Stimulated activated CD4-positive, alpha-beta T cell treated with anti-CD3 and anti-CD28 coated beads, Interleukin-4, amount 100 ng/mL, for 4 hours (primary cell): ENCODE results near the gene GEMIN2.
"Not testable (repeated sequence)": the region's sequence is repeated elsewhere in the genome, so short reads cannot be mapped to it uniquely, and the experiment has no call there.

Experiments
- DNase-seq, 2 experiments: peaks; one replicate each; pipeline ENCODE4 v3.0.0-alpha.2; 2020

GEMIN2 gene

DNA sequence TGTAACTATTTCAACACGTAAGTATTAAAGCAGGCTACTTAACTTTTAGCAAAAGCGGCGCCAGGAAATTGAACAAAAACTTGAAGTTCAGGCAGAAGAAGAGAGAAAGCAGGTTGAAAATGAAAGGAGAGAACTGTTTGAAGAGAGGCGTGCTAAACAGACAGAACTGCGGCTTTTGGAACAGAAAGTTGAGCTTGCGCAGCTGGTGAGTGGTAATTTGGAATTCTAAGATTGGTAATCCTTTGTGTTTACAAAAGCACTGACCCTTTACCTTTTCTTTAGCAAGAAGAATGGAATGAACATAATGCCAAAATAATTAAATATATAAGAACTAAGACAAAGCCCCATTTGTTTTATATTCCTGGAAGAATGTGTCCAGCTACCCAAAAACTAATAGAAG is 64.9 kb downstream of the GEMIN2 start:
- DNase-seq, result no peak

DNA sequence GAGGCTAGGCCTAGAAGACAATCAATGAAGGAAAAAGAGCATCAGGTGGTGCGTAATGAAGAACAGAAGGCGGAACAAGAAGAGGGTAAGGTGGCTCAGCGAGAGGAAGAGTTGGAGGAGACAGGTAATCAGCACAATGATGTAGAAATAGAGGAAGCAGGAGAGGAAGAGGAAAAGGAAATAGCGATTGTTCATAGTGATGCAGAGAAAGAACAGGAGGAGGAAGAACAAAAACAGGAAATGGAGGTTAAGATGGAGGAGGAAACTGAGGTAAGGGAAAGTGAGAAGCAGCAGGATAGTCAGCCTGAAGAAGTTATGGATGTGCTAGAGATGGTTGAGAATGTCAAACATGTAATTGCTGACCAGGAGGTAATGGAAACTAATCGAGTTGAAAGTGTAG is 66.4 kb downstream of the GEMIN2 start:
- no peak for DNase-seq

DNA sequence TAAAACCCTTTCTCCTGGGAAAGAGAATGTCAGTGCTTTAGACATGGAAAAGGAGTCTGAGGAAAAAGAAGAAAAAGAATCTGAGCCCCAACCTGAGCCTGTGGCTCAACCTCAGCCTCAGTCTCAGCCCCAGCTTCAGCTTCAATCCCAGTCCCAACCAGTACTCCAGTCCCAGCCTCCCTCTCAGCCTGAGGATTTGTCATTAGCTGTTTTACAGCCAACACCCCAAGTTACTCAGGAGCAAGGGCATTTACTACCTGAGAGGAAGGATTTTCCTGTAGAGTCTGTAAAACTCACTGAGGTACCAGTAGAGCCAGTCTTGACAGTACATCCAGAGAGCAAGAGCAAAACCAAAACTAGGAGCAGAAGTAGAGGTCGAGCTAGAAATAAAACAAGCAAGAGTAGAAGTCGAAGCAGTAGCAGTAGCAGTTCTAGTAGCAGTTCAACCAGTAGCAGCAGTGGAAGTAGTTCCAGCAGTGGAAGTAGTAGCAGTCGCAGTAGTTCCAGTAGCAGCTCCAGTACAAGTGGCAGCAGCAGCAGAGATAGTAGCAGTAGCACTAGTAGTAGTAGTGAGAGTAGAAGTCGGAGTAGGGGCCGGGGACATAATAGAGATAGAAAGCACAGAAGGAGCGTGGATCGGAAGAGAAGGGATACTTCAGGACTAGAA is 67.0 kb downstream of the GEMIN2 start:
- no peak for DNase-seq

DNA sequence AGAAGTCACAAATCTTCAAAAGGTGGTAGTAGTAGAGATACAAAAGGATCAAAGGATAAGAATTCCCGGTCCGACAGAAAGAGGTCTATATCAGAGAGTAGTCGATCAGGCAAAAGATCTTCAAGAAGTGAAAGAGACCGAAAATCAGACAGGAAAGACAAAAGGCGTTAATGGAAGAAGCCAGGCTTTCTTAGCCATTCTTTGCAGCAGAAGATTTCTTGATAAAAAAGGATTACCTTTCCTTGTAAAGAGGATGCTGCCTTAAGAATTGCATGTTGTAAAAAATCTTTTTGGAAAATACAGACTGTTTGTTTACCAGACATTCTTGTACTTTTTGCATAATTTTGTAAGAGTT is 67.5 kb downstream of the GEMIN2 start:
- DNase-seq, result no peak

DNA sequence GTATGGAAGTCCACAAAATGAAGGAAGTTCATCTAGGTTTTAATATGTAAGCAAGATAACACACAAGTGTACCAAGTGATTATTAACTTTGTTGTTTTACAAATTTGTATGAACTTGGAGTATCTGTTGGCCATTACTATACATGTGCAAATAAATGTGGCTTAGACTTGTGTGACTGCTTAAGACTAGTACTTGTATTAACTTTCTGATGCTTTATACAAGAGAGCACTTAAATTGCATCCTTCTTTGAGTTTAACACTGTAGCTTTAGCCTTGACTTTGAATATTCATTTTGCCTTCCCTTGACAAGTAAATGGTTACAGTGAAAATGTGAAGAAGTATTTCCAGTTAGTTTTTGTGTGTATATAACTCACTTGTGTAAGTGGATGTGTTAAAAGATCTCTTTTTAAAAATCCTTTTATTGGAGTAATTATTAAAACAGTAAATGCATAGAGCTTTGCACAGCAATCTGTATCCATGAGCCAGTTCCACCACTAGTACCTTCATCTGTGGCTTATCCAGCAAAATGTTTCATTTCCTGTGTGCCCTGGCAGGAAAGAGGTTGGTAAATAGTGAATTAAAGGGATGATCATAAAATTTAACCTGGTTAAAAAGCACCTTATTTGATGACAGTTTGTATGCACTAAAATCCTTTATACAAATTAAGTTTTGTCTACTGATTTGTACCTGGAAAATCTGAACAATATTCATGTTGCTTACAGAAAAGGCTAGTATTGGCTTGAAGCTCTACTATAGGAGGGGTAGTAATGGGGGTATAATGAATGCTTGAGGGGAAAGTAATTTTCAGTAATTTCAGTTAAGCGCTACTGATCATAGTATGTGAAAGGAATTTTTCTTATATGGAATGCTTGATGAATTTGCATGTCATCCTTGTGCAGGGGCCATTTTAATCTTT is 68.9 kb downstream of the GEMIN2 start:
- DNase-seq, result no peak

DNA sequence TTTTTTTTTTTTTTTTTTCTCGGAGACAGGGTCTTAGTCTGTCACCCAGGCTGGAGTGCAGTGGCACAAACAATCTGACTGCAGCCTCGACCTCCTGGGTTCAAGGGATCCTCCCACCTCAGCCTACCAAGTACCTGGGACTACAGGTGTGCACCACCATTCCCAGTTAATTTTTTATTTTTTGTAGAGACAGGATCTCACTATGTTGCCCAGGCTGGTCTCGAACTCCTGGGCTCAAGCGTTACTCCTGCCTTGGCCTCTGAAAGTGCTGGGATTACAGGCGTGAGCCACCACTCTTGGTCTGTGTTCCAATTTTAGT is 69.5 kb downstream of the GEMIN2 start:
- DNase-seq, result not testable (repeated sequence)

DNA sequence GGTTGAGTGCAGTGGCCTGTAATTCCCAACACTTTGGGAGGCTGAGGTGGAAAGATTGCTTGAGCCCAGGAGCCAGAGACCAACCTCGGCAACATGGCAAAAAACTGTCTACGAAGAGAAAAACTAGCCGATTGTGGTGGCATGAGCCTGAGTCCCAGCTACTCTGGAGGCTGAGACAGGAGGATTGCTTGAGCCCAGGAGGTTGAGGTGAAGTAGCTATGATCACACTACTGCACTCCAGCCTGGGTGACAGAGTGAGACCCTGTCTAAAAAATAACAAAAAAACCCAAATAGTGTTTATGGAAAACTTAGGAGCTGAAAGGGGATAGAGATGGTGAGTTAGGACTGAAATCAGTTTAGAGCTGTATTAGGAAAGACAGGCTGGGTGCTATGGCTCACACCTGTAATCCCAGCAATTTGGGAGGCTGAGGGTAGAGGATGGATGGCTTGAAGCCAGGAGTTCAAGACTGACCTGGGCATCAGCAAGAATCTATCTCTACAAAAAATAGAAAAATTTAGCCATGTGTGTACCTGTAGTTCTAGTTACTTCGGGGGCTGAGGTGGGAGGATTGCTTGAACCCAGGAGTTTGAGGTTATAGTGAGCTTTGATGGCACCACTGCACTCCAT is 70.6 kb downstream of the GEMIN2 start:
- DNase-seq, result no peak

DNA sequence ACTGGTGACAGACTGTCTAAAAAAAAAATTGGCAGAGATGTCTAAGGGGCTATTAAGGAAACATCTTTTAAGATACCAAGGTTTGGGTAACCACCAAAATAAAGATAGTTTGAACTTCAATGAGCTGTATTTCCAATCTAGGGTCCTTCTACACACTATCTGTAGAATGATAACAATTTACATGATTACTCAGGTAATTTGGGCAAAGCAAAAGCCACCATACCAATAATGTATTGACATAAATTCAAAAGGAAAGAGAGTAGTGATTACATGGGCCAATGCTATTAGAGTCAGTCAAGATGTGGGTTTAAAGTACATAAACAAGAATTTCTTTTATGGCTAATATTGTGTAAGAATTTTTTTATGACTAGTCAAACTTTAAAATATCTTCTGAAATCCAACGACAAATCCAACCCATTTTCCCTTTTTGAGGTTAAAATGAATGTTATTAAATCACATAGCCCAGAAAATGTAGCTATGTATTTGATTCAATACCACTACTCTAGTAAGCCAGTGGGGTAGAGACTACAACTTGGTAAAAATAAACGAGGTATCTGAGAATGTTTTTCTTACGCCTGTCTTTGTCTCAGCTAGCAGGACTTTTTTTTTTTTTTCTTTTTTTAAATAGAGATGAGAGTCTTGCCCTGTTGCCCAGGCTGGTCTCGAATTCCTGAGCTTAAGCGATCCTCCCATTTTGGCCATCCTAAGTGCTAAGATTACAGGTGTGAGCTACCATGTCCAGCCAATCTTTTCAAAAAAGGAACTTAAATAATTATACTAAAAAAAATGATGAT is 71.3 kb downstream of the GEMIN2 start:
- DNase-seq, result no peak
